Measurements from ENCODE around the gene AMH. TPM values are rescaled to one million over a fixed set of nuclear protein-coding genes. Genes with fewer than 3 reads are reported as not detected.
A peak's percentile ranks its signal among the peaks of the same experiment; 100 is the strongest.

AMH gene
- total and polyA plus RNA-seq, 4 donors, result 0.08 to 0.59 (median 0.47) TPM; not detected in 1

DNA sequence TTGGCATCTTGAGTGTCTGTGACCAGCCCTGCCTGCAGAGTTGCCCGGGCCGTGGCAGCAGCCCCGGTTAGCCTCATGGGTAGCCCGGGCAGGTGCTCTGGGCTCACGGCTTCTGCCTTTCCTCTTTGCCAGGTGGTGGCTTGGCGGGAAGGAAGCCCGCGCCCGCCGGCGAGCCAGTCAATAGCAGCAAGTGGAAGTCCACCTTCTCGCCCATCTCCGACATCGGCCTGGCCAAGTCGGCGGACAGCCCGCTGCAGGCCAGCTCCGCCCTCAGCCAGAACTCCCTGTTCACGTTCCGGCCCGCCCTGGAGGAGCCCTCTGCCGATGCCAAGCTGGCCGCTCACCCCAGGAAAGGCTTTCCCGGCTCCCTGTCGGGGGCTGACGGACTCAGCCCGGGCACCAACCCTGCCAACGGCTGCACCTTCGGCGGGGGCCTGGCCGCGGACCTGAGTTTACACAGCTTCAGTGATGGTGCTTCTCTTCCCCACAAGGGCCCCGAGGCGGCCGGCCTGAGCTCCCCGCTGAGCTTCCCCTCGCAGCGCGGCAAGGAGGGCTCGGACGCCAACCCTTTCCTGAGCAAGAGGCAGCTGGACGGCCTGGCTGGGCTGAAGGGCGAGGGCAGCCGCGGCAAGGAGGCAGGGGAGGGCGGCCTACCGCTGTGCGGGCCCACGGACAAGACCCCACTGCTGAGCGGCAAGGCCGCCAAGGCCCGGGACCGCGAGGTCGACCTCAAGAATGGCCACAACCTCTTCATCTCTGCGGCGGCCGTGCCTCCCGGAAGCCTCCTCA lies 22.9 kb upstream of the AMH start:
- 92% methylated on average over 59 of the region's 59 CpGs for WGBS
- DNase-seq (ENCODE audit: low spot score), result no peak
- Histone ChIP-seq H3K27me3 (ENCODE audit: control insufficient read depth in 4 of 4, insufficient read depth in 4 of 4, low read length in 3 of 4) (no peaks in the 10 kb centered on the region), H3K36me3 (ENCODE audit: control insufficient read depth in 4 of 4, insufficient read depth in 3 of 4, low read depth in 1 of 4, low read length in 3 of 4) (peaks cover 0 to 39% (median 14%) of the 10 kb centered on the region in 4 donors), H3K4me1 (ENCODE audit: control insufficient read depth in 4 of 4, insufficient read depth in 4 of 4, low read length in 3 of 4) (peaks cover 7 to 26% (median 13%) of the 10 kb centered on the region in 4 donors), H3K9me3 (ENCODE audit: control insufficient read depth in 4 of 4, low read length in 3 of 4) (no peaks in the 10 kb centered on the region), H3K9ac (ENCODE audit: low read depth in 1 of 2, low read length in 2 of 2) (no peak overlapping the region), H3K27ac (ENCODE audit: low read depth in 1 of 2, low read length in 2 of 2) (no peak overlapping the region), H3K4me3 (ENCODE audit: low read depth in 1 of 3, low read length in 3 of 3) (no peak overlapping the region)
- TF ChIP-seq HNF4A (conservative IDR thresholded peaks at IDR 0.05) (no peak), GABPA (IDR thresholded peaks at IDR 0.05 in 1 of 2, conservative IDR thresholded peaks at IDR 0.05 in 1 of 2) (no peak), HNF4G (IDR thresholded peaks at IDR 0.05) (no peak)
- TF ChIP-seq, protein P1, sequence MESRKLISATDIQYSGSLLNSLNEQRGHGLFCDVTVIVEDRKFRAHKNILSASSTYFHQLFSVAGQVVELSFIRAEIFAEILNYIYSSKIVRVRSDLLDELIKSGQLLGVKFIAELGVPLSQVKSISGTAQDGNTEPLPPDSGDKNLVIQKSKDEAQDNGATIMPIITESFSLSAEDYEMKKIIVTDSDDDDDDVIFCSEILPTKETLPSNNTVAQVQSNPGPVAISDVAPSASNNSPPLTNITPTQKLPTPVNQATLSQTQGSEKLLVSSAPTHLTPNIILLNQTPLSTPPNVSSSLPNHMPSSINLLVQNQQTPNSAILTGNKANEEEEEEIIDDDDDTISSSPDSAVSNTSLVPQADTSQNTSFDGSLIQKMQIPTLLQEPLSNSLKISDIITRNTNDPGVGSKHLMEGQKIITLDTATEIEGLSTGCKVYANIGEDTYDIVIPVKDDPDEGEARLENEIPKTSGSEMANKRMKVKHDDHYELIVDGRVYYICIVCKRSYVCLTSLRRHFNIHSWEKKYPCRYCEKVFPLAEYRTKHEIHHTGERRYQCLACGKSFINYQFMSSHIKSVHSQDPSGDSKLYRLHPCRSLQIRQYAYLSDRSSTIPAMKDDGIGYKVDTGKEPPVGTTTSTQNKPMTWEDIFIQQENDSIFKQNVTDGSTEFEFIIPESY (IDR thresholded peaks at IDR 0.05), result no peak

DNA sequence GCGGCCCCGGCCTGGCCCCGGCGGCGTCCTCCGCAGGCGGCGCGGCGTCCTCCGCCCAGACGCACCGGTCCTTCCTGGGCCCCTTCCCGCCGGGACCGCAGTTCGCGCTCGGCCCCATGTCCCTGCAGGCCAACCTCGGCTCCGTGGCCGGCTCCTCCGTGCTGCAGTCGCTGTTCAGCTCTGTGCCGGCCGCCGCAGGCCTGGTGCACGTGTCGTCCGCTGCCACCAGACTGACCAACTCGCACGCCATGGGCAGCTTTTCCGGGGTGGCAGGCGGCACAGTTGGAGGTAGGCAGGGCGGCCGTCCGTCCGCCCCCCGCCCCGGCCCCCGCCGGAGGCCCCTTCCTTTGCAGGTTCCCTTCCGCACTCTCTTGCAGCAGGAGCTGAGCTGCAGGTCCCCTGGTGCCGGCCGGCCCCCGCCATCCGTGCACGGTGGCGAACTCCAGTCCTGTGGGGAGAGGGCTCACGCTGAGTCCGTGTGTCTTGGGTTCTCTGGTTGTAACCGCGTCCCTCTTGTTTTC lies 22.2 kb upstream of the AMH start:
- no peak overlapping the region for H3K4me3 ChIP-seq (ENCODE audit: low read depth in 1 of 3, low read length in 3 of 3)
- no peak for DNase-seq (ENCODE audit: low spot score)
- no peak for TF ChIP-seq EGR1 (IDR thresholded peaks at IDR 0.05; ENCODE audit: low read depth in 2 of 2)
- TF ChIP-seq, protein P2, sequence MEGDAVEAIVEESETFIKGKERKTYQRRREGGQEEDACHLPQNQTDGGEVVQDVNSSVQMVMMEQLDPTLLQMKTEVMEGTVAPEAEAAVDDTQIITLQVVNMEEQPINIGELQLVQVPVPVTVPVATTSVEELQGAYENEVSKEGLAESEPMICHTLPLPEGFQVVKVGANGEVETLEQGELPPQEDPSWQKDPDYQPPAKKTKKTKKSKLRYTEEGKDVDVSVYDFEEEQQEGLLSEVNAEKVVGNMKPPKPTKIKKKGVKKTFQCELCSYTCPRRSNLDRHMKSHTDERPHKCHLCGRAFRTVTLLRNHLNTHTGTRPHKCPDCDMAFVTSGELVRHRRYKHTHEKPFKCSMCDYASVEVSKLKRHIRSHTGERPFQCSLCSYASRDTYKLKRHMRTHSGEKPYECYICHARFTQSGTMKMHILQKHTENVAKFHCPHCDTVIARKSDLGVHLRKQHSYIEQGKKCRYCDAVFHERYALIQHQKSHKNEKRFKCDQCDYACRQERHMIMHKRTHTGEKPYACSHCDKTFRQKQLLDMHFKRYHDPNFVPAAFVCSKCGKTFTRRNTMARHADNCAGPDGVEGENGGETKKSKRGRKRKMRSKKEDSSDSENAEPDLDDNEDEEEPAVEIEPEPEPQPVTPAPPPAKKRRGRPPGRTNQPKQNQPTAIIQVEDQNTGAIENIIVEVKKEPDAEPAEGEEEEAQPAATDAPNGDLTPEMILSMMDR (IDR thresholded peaks at IDR 0.05; ENCODE audit: low read depth, low read length, missing input control), result no peak
- no peak for TF ChIP-seq RXRA (IDR thresholded peaks at IDR 0.05)
- TF ChIP-seq GABPA (IDR thresholded peaks at IDR 0.05 in 1 of 2, conservative IDR thresholded peaks at IDR 0.05 in 1 of 2), result no peak
- TF ChIP-seq, protein P3, sequence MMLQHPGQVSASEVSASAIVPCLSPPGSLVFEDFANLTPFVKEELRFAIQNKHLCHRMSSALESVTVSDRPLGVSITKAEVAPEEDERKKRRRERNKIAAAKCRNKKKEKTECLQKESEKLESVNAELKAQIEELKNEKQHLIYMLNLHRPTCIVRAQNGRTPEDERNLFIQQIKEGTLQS (IDR thresholded peaks at IDR 0.05), result no peak
- TF ChIP-seq RAD21 (IDR thresholded peaks at IDR 0.05), result no peak

DNA sequence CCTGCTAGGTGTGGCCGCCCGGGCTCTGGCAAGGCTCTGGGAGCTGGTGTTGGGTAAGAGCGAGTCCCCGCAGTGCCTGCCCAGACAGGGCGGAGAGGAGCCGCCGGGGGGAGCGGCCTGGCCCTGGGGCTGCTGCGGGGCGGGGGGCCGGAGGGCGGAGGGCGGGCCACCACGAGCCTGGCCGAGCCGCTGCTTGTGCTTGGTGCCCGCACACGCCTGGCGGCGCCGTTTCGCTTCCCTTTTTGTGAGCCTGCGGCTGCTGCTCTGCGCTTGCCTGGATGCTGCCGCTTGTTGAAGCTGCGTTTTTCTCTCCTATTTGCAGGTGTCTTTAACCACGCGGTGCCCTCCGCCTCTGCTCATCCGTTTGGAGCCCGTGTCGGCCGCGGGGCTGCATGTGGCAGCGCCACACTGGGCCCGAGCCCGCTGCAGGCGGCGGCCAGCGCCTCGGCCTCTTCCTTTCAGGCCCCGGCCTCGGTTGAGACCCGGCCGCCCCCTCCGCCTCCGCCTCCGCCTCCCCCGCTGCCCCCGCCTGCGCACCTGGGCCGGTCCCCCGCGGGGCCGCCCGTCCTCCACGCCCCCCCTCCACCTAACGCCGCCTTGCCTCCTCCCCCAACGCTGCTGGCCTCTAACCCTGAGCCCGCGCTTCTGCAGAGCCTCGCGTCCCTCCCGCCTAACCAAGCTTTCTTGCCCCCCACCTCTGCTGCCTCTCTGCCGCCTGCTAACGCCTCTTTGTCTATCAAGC lies 21.5 kb upstream of the AMH start:
- Histone ChIP-seq H3K4me3 (ENCODE audit: low read depth in 1 of 3, low read length in 3 of 3) (no peak overlapping the region), H3K4me1 (ENCODE audit: control insufficient read depth in 4 of 4, insufficient read depth in 4 of 4, low read length in 3 of 4) (peaks cover 7 to 27% (median 13%) of the 10 kb centered on the region in 4 donors), H3K9me3 (ENCODE audit: control insufficient read depth in 4 of 4, low read length in 3 of 4) (no peaks in the 10 kb centered on the region), H3K27me3 (ENCODE audit: control insufficient read depth in 4 of 4, insufficient read depth in 4 of 4, low read length in 3 of 4) (no peaks in the 10 kb centered on the region), H3K9ac (ENCODE audit: low read depth in 1 of 2, low read length in 2 of 2) (no peak overlapping the region), H3K36me3 (ENCODE audit: control insufficient read depth in 4 of 4, insufficient read depth in 3 of 4, low read depth in 1 of 4, low read length in 3 of 4) (peaks cover 0 to 37% (median 14%) of the 10 kb centered on the region in 4 donors), H3K27ac (ENCODE audit: low read depth in 1 of 2, low read length in 2 of 2) (no peak overlapping the region)
- TF ChIP-seq, protein P4, sequence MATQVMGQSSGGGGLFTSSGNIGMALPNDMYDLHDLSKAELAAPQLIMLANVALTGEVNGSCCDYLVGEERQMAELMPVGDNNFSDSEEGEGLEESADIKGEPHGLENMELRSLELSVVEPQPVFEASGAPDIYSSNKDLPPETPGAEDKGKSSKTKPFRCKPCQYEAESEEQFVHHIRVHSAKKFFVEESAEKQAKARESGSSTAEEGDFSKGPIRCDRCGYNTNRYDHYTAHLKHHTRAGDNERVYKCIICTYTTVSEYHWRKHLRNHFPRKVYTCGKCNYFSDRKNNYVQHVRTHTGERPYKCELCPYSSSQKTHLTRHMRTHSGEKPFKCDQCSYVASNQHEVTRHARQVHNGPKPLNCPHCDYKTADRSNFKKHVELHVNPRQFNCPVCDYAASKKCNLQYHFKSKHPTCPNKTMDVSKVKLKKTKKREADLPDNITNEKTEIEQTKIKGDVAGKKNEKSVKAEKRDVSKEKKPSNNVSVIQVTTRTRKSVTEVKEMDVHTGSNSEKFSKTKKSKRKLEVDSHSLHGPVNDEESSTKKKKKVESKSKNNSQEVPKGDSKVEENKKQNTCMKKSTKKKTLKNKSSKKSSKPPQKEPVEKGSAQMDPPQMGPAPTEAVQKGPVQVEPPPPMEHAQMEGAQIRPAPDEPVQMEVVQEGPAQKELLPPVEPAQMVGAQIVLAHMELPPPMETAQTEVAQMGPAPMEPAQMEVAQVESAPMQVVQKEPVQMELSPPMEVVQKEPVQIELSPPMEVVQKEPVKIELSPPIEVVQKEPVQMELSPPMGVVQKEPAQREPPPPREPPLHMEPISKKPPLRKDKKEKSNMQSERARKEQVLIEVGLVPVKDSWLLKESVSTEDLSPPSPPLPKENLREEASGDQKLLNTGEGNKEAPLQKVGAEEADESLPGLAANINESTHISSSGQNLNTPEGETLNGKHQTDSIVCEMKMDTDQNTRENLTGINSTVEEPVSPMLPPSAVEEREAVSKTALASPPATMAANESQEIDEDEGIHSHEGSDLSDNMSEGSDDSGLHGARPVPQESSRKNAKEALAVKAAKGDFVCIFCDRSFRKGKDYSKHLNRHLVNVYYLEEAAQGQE (IDR thresholded peaks at IDR 0.05), result no peak
- peak in 1 of 2 donors; percentile 4 for TF ChIP-seq HNF4A (conservative IDR thresholded peaks at IDR 0.05)
- 79% methylated on average over 67 of the region's 67 CpGs for WGBS
- DNase-seq (ENCODE audit: low spot score), result no peak

More for the DNA sequence above, 22.2 kb upstream of the AMH start:
- no peaks in the 10 kb centered on the region for H3K27me3 ChIP-seq (ENCODE audit: control insufficient read depth in 4 of 4, insufficient read depth in 4 of 4, low read length in 3 of 4)
- no peak overlapping the region for H3K27ac ChIP-seq (ENCODE audit: low read depth in 1 of 2, low read length in 2 of 2)
- peaks cover 0 to 37% (median 16%) of the 10 kb centered on the region in 4 donors for H3K36me3 ChIP-seq (ENCODE audit: control insufficient read depth in 4 of 4, insufficient read depth in 3 of 4, low read depth in 1 of 4, low read length in 3 of 4)
- 95% methylated on average over 53 of the region's 53 CpGs for WGBS
- peaks cover 7 to 27% (median 13%) of the 10 kb centered on the region in 4 donors for H3K4me1 ChIP-seq (ENCODE audit: control insufficient read depth in 4 of 4, insufficient read depth in 4 of 4, low read length in 3 of 4)
- H3K9me3 ChIP-seq (ENCODE audit: control insufficient read depth in 4 of 4, low read length in 3 of 4), result no peaks in the 10 kb centered on the region
- no peak overlapping the region for H3K9ac ChIP-seq (ENCODE audit: low read depth in 1 of 2, low read length in 2 of 2)
